K562 (cell line): ENCODE results near the gene HDAC3. TPM values are rescaled to one million over a fixed set of nuclear protein-coding genes. Genes with fewer than 3 reads are reported as not detected.

Experiments used
- BHLHE40 ChIP-seq: IDR thresholded peaks from 2 replicates; pipeline ENCODE4 v1.6.1; 2011; ENCODE audit warnings: low read length, improper control_type of control experiment
- CBFA2T2 ChIP-seq: fragments of 450-650 bp; conservative IDR thresholded peaks from 2 replicates; pipeline ENCODE4 v1.6.1; 2017; ENCODE audit warnings: mild to moderate bottlenecking
- CCNT2 ChIP-seq: IDR thresholded peaks from 2 replicates; pipeline ENCODE4 v1.6.1; 2011; ENCODE audit warnings: borderline replicate concordance, low read depth, mild to moderate bottlenecking, moderate library complexity, mixed read lengths, low read length; ENCODE audit not compliant: insufficient read length; ENCODE audit errors: extremely low read depth
- CEBPG ChIP-seq, 3 experiments: fragments of 200-800 bp in 1 of 3; sonication (Bioruptor generic) in 1 of 3; sonication (generic) in 1 of 3; formaldehyde crosslinking in 1 of 3; IDR thresholded peaks in 2 of 3; conservative IDR thresholded peaks in 1 of 3; 2 replicates each; pipeline versions ENCODE4 v1.6.1 to v1.8.0; 2016 to 2022; ENCODE audit warnings: missing compliant biosample characterization in 2 of 3, missing genetic modification characterization in 2 of 3, mild to moderate bottlenecking in 1 of 3, missing genetic modification reagents in 1 of 3
- DACH1 ChIP-seq: fragments of 450-650 bp; IDR thresholded peaks from 2 replicates; pipeline ENCODE4 v1.6.1; 2018; ENCODE audit not compliant: partially characterized antibody
- DPF2 ChIP-seq: fragments of 450-650 bp; IDR thresholded peaks from 2 replicates; pipeline ENCODE4 v1.6.1; 2016
- ETV5 ChIP-seq: sonication (generic); formaldehyde crosslinking; IDR thresholded peaks from 2 replicates; pipeline ENCODE4 v1.4.0; 2020; ENCODE audit warnings: low read depth, mild to moderate bottlenecking, missing genetic modification reagents
- ETV6 ChIP-seq, 3 experiments: fragments of 150-350 bp in 1 of 3; sonication (generic) in 1 of 3; formaldehyde crosslinking in 1 of 3; IDR thresholded peaks; 2 replicates each; pipeline versions ENCODE4 v1.6.1 to v1.8.0; 2014 to 2022; ENCODE audit warnings: borderline replicate concordance in 2 of 3, low read depth in 2 of 3, antibody characterized with exemption in 1 of 3, low read length in 1 of 3, mild to moderate bottlenecking in 1 of 3, missing genetic modification reagents in 1 of 3
- HCFC1 ChIP-seq: IDR thresholded peaks from 2 replicates; pipeline ENCODE4 v1.6.1; 2012; ENCODE audit warnings: low read depth, low read length, improper control_type of control experiment
- HIVEP1 ChIP-seq: fragments of 250-450 bp; sonication (Bioruptor Pico); IDR thresholded peaks from 2 replicates; pipeline ENCODE4 v1.4.0; 2020; ENCODE audit warnings: mild to moderate bottlenecking
- KAT7 ChIP-seq: sonication (generic); formaldehyde crosslinking; IDR thresholded peaks from 2 replicates; pipeline ENCODE4 v1.8.0; 2022; ENCODE audit warnings: missing genetic modification reagents, mild to moderate bottlenecking, borderline replicate concordance
- KDM4B ChIP-seq, 2 experiments: fragments of 450-650 bp in 1 of 2; sonication (generic) in 1 of 2; IDR thresholded peaks; 2 replicates each; pipeline ENCODE4 v1.6.1; 2016 to 2017; ENCODE audit warnings: borderline replicate concordance in 2 of 2, antibody characterized with exemption in 1 of 2, low read depth in 1 of 2, mild to moderate bottlenecking in 1 of 2
- KLF6 ChIP-seq: fragments of 250-450 bp; sonication (Bioruptor Pico); IDR thresholded peaks from 2 replicates; pipeline ENCODE4 v1.4.0; 2020; ENCODE audit warnings: mild to moderate bottlenecking, moderate library complexity, borderline replicate concordance
- LCOR ChIP-seq: sonication (generic); formaldehyde crosslinking; IDR thresholded peaks from 2 replicates; pipeline ENCODE4 v1.8.0; 2022; ENCODE audit warnings: mild to moderate bottlenecking, missing genetic modification reagents
- MTA3 ChIP-seq: fragments of 450-650 bp; formaldehyde crosslinking; IDR thresholded peaks from 2 replicates; pipeline ENCODE4 v1.6.1; 2017; ENCODE audit warnings: mild to moderate bottlenecking, borderline replicate concordance
- OTX1 ChIP-seq: fragments of 450-650 bp; formaldehyde crosslinking; IDR thresholded peaks from 2 replicates; pipeline ENCODE4 v1.4.0; 2022; ENCODE audit warnings: mild to moderate bottlenecking
- PKNOX1 ChIP-seq: fragments of 450-650 bp; IDR thresholded peaks from 2 replicates; pipeline ENCODE4 v1.6.1; 2016
- POLR2A ChIP-seq: fragments of 450-650 bp; conservative IDR thresholded peaks from 2 replicates; pipeline ENCODE4 v1.6.1; 2016
- PREB ChIP-seq: sonication (generic); formaldehyde crosslinking; IDR thresholded peaks from 2 replicates; pipeline ENCODE4 v1.8.1; 2023; ENCODE audit warnings: mild to moderate bottlenecking, missing genetic modification reagents
- polyA plus RNA-seq, 8 experiments: library from polyadenylated mRNA; depleted of rRNA in 4 of 8; stranded (reverse) in 5 of 8; unstranded in 3 of 8; fragments of >200 nt; fragmentation: Nextera tagmentation in 2 of 8; fragmentation: Illumina TruSeq in 1 of 8; extraction: Ambion mirVana in 2 of 8; extraction: Trizol in 1 of 8; gene quantifications; 2 replicates each; pipeline versions ENCODE4 v1.2.1 to v1.2.3, GENCODE V29; 2011 to 2014; ENCODE audit warnings: inconsistent platforms in 1 of 8, missing spikeins in 1 of 8
- total RNA-seq, 7 experiments: library from RNA; depleted of rRNA in 6 of 7; stranded (reverse); fragments of >200 nt in 6 of 7; fragmentation: Illumina TruSeq in 2 of 7; extraction: Trizol in 2 of 7; gene quantifications; 2 replicates each; pipeline versions ENCODE4 v1.2.1 to v1.2.3, GENCODE V29; 2011 to 2021; ENCODE audit warnings: low replicate concordance in 1 of 7
- TF ChIP-seq, protein P1 (sequence below), 2 experiments: IDR thresholded peaks; 2 replicates each; pipeline ENCODE4 v1.6.1; 2011; ENCODE audit warnings: borderline replicate concordance in 1 of 2, control low read depth in 1 of 2, low read depth in 1 of 2, low read length in 1 of 2, mild to moderate bottlenecking in 1 of 2, mixed read lengths in 1 of 2, moderate library complexity in 1 of 2; ENCODE audit not compliant: insufficient read depth in 1 of 2, insufficient read length in 1 of 2, poor library complexity in 1 of 2, severe bottlenecking in 1 of 2; ENCODE audit errors: extremely low read depth in 1 of 2
- TF ChIP-seq, protein P2 (sequence below): fragments of 450-650 bp; IDR thresholded peaks from 2 replicates; pipeline ENCODE4 v1.6.1; 2016; ENCODE audit warnings: missing biosample characterization, missing genetic modification characterization

HDAC3 gene
- total and polyA plus RNA-seq, 9 of the 15 experiments (the other 6 are each of a cell fraction or from before 2014, with no cell fraction given) = 89.7 to 191 (median 119) TPM

GRCh38 chr5:141681695-141682641 is 45.3 kb upstream of the HDAC3 start, which contains the start of gene ARAP3 (continued):
- TF ChIP-seq PREB (CRISPR knock-in tag) (no peak), CCNT2 (peak; percentile 54), KAT7 (CRISPR knock-in tag) (peak; percentile 53; the same call in 1 of the 2 replicates), POLR2A (0 out of 2 replicates have a peak, but pooled peaks have one; percentile 28), CEBPG (CRISPR knock-in tag; IDR thresholded peaks at IDR 0.05) (peak; percentile 81), CEBPG (tag; conservative IDR thresholded peaks at IDR 0.05 in 1 of 2, IDR thresholded peaks at IDR 0.05 in 1 of 2) (peak; percentile 85 to 86), DPF2 (peak; percentile 46), OTX1 (peak; percentile 86), CBFA2T2 (no peak), PKNOX1 (no peak), LCOR (CRISPR knock-in tag) (peak; percentile 90), HCFC1 (0 out of 2 replicates have a peak, but pooled peaks have one; percentile 13), HIVEP1 (CRISPR knock-in tag) (peak; percentile 27; the same call in 1 of the 2 replicates), BHLHE40 (peak; percentile 59), DACH1 (no peak), MTA3 (peak; percentile 55), KDM4B (IDR thresholded peaks at IDR 0.05; ENCODE audit: borderline replicate concordance in 2 of 2, low read depth in 1 of 2) (0 out of 4 replicates have a peak, but pooled peaks of 1 of the 2 experiments have one; percentile 13), KLF6 (peak; percentile 50; the same call in 1 of the 2 replicates), ETV6 (IDR thresholded peaks at IDR 0.05; ENCODE audit: borderline replicate concordance in 1 of 2, low read depth in 2 of 2, low read length in 1 of 2) (peak in 1 of 2 experiments; percentile 68; a peak in 1 of 4 replicates), ETV6 (CRISPR knock-in tag; IDR thresholded peaks at IDR 0.05; ENCODE audit: borderline replicate concordance) (no peak), ETV5 (no peak; the same call in 1 of the 2 replicates)
- TF ChIP-seq, protein P1, sequence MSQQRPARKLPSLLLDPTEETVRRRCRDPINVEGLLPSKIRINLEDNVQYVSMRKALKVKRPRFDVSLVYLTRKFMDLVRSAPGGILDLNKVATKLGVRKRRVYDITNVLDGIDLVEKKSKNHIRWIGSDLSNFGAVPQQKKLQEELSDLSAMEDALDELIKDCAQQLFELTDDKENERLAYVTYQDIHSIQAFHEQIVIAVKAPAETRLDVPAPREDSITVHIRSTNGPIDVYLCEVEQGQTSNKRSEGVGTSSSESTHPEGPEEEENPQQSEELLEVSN (IDR thresholded peaks at IDR 0.05; ENCODE audit: borderline replicate concordance in 1 of 2, extremely low read depth in 1 of 2, insufficient read depth in 1 of 2, insufficient read length in 1 of 2, low read depth in 1 of 2, low read length in 1 of 2, poor library complexity in 1 of 2, severe bottlenecking in 1 of 2) = peak; percentile 75 to 95
- TF ChIP-seq, protein P2, sequence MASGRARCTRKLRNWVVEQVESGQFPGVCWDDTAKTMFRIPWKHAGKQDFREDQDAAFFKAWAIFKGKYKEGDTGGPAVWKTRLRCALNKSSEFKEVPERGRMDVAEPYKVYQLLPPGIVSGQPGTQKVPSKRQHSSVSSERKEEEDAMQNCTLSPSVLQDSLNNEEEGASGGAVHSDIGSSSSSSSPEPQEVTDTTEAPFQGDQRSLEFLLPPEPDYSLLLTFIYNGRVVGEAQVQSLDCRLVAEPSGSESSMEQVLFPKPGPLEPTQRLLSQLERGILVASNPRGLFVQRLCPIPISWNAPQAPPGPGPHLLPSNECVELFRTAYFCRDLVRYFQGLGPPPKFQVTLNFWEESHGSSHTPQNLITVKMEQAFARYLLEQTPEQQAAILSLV = no peak
